H1 (cell line): ENCODE results near the gene CASZ1. TPM values are rescaled to one million over a fixed set of nuclear protein-coding genes. Genes with fewer than 3 reads are reported as not detected.

ENCODE experiments used
- CTCF ChIA-PET: fragments of 300-600 bp; sonication (Branson Sonifier 250); formaldehyde crosslinking; loops from one replicate; lab custom pipeline; 2021; ENCODE audit not compliant: partially characterized antibody; lab: Charles Lee
- POLR2A ChIA-PET: fragments of 300-600 bp; sonication (Branson Sonifier 250); formaldehyde crosslinking; loops from one replicate; lab custom pipeline; 2021; ENCODE audit warnings: inconsistent platforms; ENCODE audit not compliant: partially characterized antibody; lab: Charles Lee
- DNase-seq, 2 experiments: peaks; one replicate each; pipeline versions ENCODE4 v3.0.0 to v3.0.0-alpha.2; 2010 to 2022; ENCODE audit warnings: low spot score in 2 of 2, low read depth in 1 of 2, mixed read lengths in 1 of 2
- FAIRE-seq: peaks from 2 replicates; lab custom pipeline; 2011; peaks lifted over from hg19 to GRCh38; lab: Jason Lieb, UNC
- H2AFZ ChIP-seq: 2 replicates; pipeline ENCODE4 v1.8.1; 2012; ENCODE audit warnings: low read length, inconsistent platforms
- H2AK5ac ChIP-seq: 2 replicates; pipeline ENCODE4 v1.6.1; 2013; ENCODE audit warnings: low read depth, low read length
- H2BK120ac ChIP-seq: replicated peaks from 2 replicates; pipeline ENCODE3; 2013; ENCODE audit warnings: low read depth, low read length, inconsistent platforms
- H2BK12ac ChIP-seq: 2 replicates; pipeline ENCODE4 v1.6.1; 2013; ENCODE audit warnings: low read depth, low read length
- H2BK15ac ChIP-seq: 2 replicates; pipeline ENCODE4 v1.6.1; 2013; ENCODE audit warnings: low read length
- H2BK20ac ChIP-seq: 2 replicates; pipeline ENCODE4 v1.6.1; 2013; ENCODE audit warnings: low read length
- H2BK5ac ChIP-seq: 2 replicates; pipeline ENCODE4 v1.6.1; 2013; ENCODE audit warnings: low read depth, low read length
- H3K14ac ChIP-seq: 2 replicates; pipeline ENCODE4 v1.6.1; 2013; ENCODE audit warnings: inconsistent platforms; ENCODE audit not compliant: insufficient read length
- H3K18ac ChIP-seq: 2 replicates; pipeline ENCODE4 v1.6.1; 2013; ENCODE audit warnings: low read length; ENCODE audit errors: extremely low read depth
- H3K23ac ChIP-seq: 2 replicates; pipeline ENCODE4 v1.6.1; 2013; ENCODE audit warnings: inconsistent platforms; ENCODE audit not compliant: insufficient read length
- H3K23me2 ChIP-seq: 2 replicates; pipeline ENCODE4 v1.6.1; 2013; ENCODE audit warnings: low read depth, low read length
- H3K27ac ChIP-seq: 2 replicates; pipeline ENCODE4 v1.6.1; 2011; ENCODE audit warnings: low read depth, low read length, inconsistent platforms
- H3K27me3 ChIP-seq, 4 experiments: replicated peaks in 1 of 4; 1 replicate in 1 of 4; 2 replicates in 3 of 4; pipeline versions ENCODE4 v1.6.1 to v1.8.1; 2011 to 2013; ENCODE audit warnings: low read length in 3 of 4, mild to moderate bottlenecking in 3 of 4, inconsistent platforms in 2 of 4, mixed read lengths in 2 of 4, moderate library complexity in 1 of 4; ENCODE audit not compliant: control insufficient read depth in 3 of 4, insufficient read depth in 3 of 4; ENCODE audit errors: extremely low read depth in 1 of 4
- H3K36me3 ChIP-seq, 4 experiments: 2 replicates each; pipeline versions ENCODE4 v1.6.1 to v1.8.1; 2011 to 2013; ENCODE audit warnings: mild to moderate bottlenecking in 4 of 4, low read length in 3 of 4, moderate library complexity in 2 of 4, control low read depth in 1 of 4, inconsistent platforms in 1 of 4; ENCODE audit not compliant: insufficient read depth in 4 of 4, control insufficient read depth in 2 of 4
- H3K4ac ChIP-seq: replicated peaks from 2 replicates; pipeline ENCODE3; 2013; ENCODE audit warnings: low read length, low read depth, mixed read lengths, inconsistent platforms; ENCODE audit not compliant: insufficient read length
- H3K4me1 ChIP-seq, 4 experiments: replicated peaks in 1 of 4; 1 replicate in 1 of 4; 2 replicates in 3 of 4; pipeline versions ENCODE4 v1.6.1 to v1.8.1; 2011 to 2013; ENCODE audit warnings: low read length in 3 of 4, inconsistent platforms in 2 of 4, mixed read lengths in 1 of 4; ENCODE audit not compliant: insufficient read depth in 4 of 4, control insufficient read depth in 3 of 4
- H3K4me2 ChIP-seq, 2 experiments: 2 replicates each; pipeline versions ENCODE4 v1.6.1 to v1.8.1; 2011 to 2013; ENCODE audit warnings: low read depth in 2 of 2, low read length in 2 of 2, control low read depth in 1 of 2, inconsistent platforms in 1 of 2, mild to moderate bottlenecking in 1 of 2; ENCODE audit not compliant: insufficient read depth in 1 of 2
- H3K4me3 ChIP-seq, 4 experiments: fragments of 200-600, 300-600 bp in 1 of 4; sonication (generic), shearing (Covaris generic), sonication (Bioruptor Twin) in 1 of 4; 2 replicates each; pipeline versions ENCODE4 v1.5.1 to v1.8.1; 2011 to 2016; ENCODE audit warnings: low read length in 4 of 4, low read depth in 3 of 4, control low read depth in 2 of 4, inconsistent platforms in 2 of 4, mild to moderate bottlenecking in 2 of 4, mixed read lengths in 1 of 4, moderate library complexity in 1 of 4; ENCODE audit not compliant: insufficient read depth in 2 of 4; ENCODE audit errors: extremely low read depth in 1 of 4
- H3K56ac ChIP-seq: replicated peaks from 2 replicates; pipeline ENCODE3; 2013; ENCODE audit warnings: low read depth, mild to moderate bottlenecking, mixed read lengths, low read length, inconsistent platforms; ENCODE audit not compliant: insufficient read length
- H3K79me1 ChIP-seq: 2 replicates; pipeline ENCODE4 v1.6.1; 2013; ENCODE audit warnings: low read depth, low read length, control low read depth
- H3K79me2 ChIP-seq, 2 experiments: 2 replicates each; pipeline versions ENCODE4 v1.6.1 to v1.8.1; 2012 to 2013; ENCODE audit warnings: low read length in 2 of 2, mild to moderate bottlenecking in 2 of 2, inconsistent platforms in 1 of 2; ENCODE audit not compliant: insufficient read depth in 2 of 2, control insufficient read depth in 1 of 2
- H3K9ac ChIP-seq, 4 experiments: replicated peaks in 1 of 4; 1 replicate in 1 of 4; 2 replicates in 3 of 4; pipeline versions ENCODE4 v1.6.1 to v1.8.1; 2011 to 2013; ENCODE audit warnings: low read depth in 3 of 4, low read length in 3 of 4, control low read depth in 2 of 4, mild to moderate bottlenecking in 2 of 4, moderate library complexity in 2 of 4, inconsistent platforms in 1 of 4; ENCODE audit errors: extremely low read depth in 1 of 4
- H3K9me3 ChIP-seq, 2 experiments: 2 replicates each; pipeline versions ENCODE4 v1.6.1 to v1.8.1; 2012 to 2013; ENCODE audit warnings: mild to moderate bottlenecking in 2 of 2, moderate library complexity in 2 of 2, control low read depth in 1 of 2, inconsistent platforms in 1 of 2, low read depth in 1 of 2, low read length in 1 of 2, mixed read lengths in 1 of 2; ENCODE audit not compliant: insufficient read depth in 2 of 2
- H4K20me1 ChIP-seq, 2 experiments: replicated peaks in 1 of 2; 2 replicates each; pipeline versions ENCODE3 to v1.8.1; 2011 to 2013; ENCODE audit warnings: inconsistent platforms in 2 of 2, low read length in 2 of 2, mild to moderate bottlenecking in 1 of 2; ENCODE audit not compliant: insufficient read depth in 2 of 2, control insufficient read depth in 1 of 2
- H4K5ac ChIP-seq: 2 replicates; pipeline ENCODE4 v1.6.1; 2013; ENCODE audit warnings: low read length, low read depth, mixed read lengths, inconsistent platforms; ENCODE audit not compliant: insufficient read length
- H4K8ac ChIP-seq: 2 replicates; pipeline ENCODE4 v1.8.0; 2013; ENCODE audit warnings: mild to moderate bottlenecking, moderate library complexity, low read length, inconsistent platforms; ENCODE audit not compliant: insufficient read depth; ENCODE audit errors: extremely low read depth
- H4K91ac ChIP-seq: replicated peaks from 2 replicates; pipeline ENCODE3; 2013; ENCODE audit warnings: low read length, mixed read lengths, inconsistent platforms; ENCODE audit not compliant: insufficient read length
- ASH2L ChIP-seq: fragments of 200-600, 300-600 bp; sonication (generic); IDR thresholded peaks from one replicate; pipeline ENCODE4 v1.7.1; 2017; ENCODE audit warnings: low read length
- BRCA1 ChIP-seq: IDR thresholded peaks from 2 replicates; pipeline ENCODE4 v1.6.1; 2012; ENCODE audit warnings: low read depth, low read length, improper control_type of control experiment
- GABPA ChIP-seq: IDR thresholded peaks from 2 replicates; pipeline ENCODE4 v1.6.1; 2011; ENCODE audit warnings: mild to moderate bottlenecking, low read length, moderate library complexity, borderline replicate concordance; ENCODE audit not compliant: insufficient read depth
- JUN ChIP-seq: IDR thresholded peaks from 2 replicates; pipeline ENCODE4 v1.6.1; 2011; ENCODE audit warnings: low read depth, mild to moderate bottlenecking, improper control_type of control experiment, low read length
- POLR2A ChIP-seq, 2 experiments: IDR thresholded peaks; 1 replicate in 1 of 2; 2 replicates in 1 of 2; pipeline ENCODE4 v1.6.1; 2011; ENCODE audit warnings: low read depth in 2 of 2, low read length in 2 of 2, mild to moderate bottlenecking in 2 of 2; ENCODE audit errors: control extremely low read depth in 1 of 2
- SAP30 ChIP-seq: fragments of 300-600 bp; sonication (generic); IDR thresholded peaks from 2 replicates; pipeline ENCODE4 v1.7.1; 2012; ENCODE audit warnings: low read length, moderate library complexity, mild to moderate bottlenecking, inconsistent platforms; ENCODE audit not compliant: insufficient read depth, insufficient replicate concordance
- SRF ChIP-seq: IDR thresholded peaks from 2 replicates; pipeline ENCODE4 v1.6.1; 2011; ENCODE audit warnings: mild to moderate bottlenecking, low read depth, low read length, moderate library complexity
- ZNF274 ChIP-seq: IDR thresholded peaks from 2 replicates; pipeline ENCODE4 v1.7.0; 2012; ENCODE audit warnings: low read length, borderline replicate concordance; ENCODE audit errors: extremely low read depth
- WGBS, 2 experiments: shearing (Covaris generic) in 1 of 2; methylation state at CpG; one replicate each; pipeline versions ENCODE4 v1.1.6 to v1.1.7; 2013 to 2015; ENCODE audit warnings: low lambda C conversion rate in 2 of 2, mixed read lengths in 2 of 2, inconsistent platforms in 1 of 2, low coverage in 1 of 2, missing lambda C conversion rate in 1 of 2; ENCODE audit not compliant: insufficient replicate concordance in 2 of 2, insufficient coverage in 1 of 2, insufficient read length in 1 of 2; ENCODE audit errors: extremely low coverage in 1 of 2, missing lambda C conversion rate in 1 of 2; 5-methylcytosine and 5-hydroxymethylcytosine counted together
- polyA plus RNA-seq, 7 experiments: library from polyadenylated mRNA; depleted of rRNA in 3 of 7; stranded (reverse) in 5 of 7; unstranded in 2 of 7; fragments of >200 nt in 5 of 7; fragments of 200-250 nt in 2 of 7; gene quantifications; 1 replicate in 5 of 7; 2 replicates in 1 of 7; 4 replicates in 1 of 7; pipeline versions ENCODE4 v1.2.1 to v1.2.3, GENCODE V29; 2011 to 2013; ENCODE audit warnings: missing spikeins in 2 of 7, mixed read lengths in 2 of 7
- total RNA-seq: library from RNA; stranded (reverse); fragmentation: NEBNext Ultra II Directional; extraction: Animal tissue kit (Norgen Biotek cat#: 25700); gene quantifications from 2 replicates; pipeline ENCODE4 v1.2.1, GENCODE V29; 2021

CASZ1 gene
- total and polyA plus RNA-seq, 2 of the 8 experiments (the other 6 are each of a cell fraction or from before 2014, with no cell fraction given): 4.4 to 7.7 TPM

- Histone ChIP-seq H3K4me2 (no peak overlapping the region), H3K18ac (no peak overlapping the region), H3K4me3 (no peak overlapping the region), H3K36me3 (0 out of 8 replicates have a peak, but pooled peaks cover 0 to 2% (median 0%) of the 10 kb centered on the region in 4 experiments), H3K23ac (no peak overlapping the region), H3K14ac (no peak overlapping the region), H3K79me1 (peaks cover 2% of the 10 kb centered on the region; the same call in 1 of the 2 replicates), H4K8ac (no peak overlapping the region), H3K27ac (no peak overlapping the region), H2AFZ (no peak overlapping the region), H4K20me1 (no peaks in the 10 kb centered on the region), H4K5ac (no peak overlapping the region), H3K9ac (no peak overlapping the region), H3K27me3 (no peaks in the 10 kb centered on the region), H3K4me1 (peaks cover 11 to 28% (median 21%) of the 10 kb centered on the region in 4 experiments), H2BK20ac (no peak overlapping the region), H3K4ac (no peak overlapping the region), H3K9me3 (no peaks in the 10 kb centered on the region), H2BK15ac (no peak overlapping the region), H2BK120ac (no peak overlapping the region), H3K56ac (no peak overlapping the region), H4K91ac (no peak overlapping the region), H2AK5ac (no peak overlapping the region), H2BK12ac (no peak overlapping the region), H3K23me2 (no peaks in the 10 kb centered on the region), H3K79me2 (no peaks in the 10 kb centered on the region), H2BK5ac (no peak overlapping the region)
- CTCF ChIA-PET: interaction anchor here (1.0 to 1.7 kb wide), 5 partner anchors 11 to 224 kb away, joined by 3 to 6 read pairs (median 4); no protein-coding TSS in a partner anchor
- FAIRE-seq (no peak), DNase-seq (no peak)
- POLR2A ChIA-PET: no interaction called here
- 87% methylated on average over 15 of the region's 15 CpGs; no CpG with 5 or more reads in 1 of the 2 experiments for WGBS, 2 experiments
- TF ChIP-seq ZNF274: no peak
- TF ChIP-seq ASH2L: no peak
- TF ChIP-seq SRF: no peak
- no peak for TF ChIP-seq SAP30
- no peak for TF ChIP-seq POLR2A (IDR thresholded peaks at IDR 0.05; ENCODE audit: control extremely low read depth in 1 of 2, low read depth in 2 of 2, low read length in 2 of 2)
- TF ChIP-seq BRCA1: no peak
- TF ChIP-seq JUN: no peak
- TF ChIP-seq GABPA: no peak
Observed at GRCh38 chr1:10685196-10685807, 111.1 kb downstream of the CASZ1 start.
